ENCODE data around the gene ARHGEF2.
"Not testable (repeated sequence)": the region's sequence is repeated elsewhere in the genome, so short reads cannot be mapped to it uniquely, and the experiment has no call there.

ARHGEF2 gene

DNA sequence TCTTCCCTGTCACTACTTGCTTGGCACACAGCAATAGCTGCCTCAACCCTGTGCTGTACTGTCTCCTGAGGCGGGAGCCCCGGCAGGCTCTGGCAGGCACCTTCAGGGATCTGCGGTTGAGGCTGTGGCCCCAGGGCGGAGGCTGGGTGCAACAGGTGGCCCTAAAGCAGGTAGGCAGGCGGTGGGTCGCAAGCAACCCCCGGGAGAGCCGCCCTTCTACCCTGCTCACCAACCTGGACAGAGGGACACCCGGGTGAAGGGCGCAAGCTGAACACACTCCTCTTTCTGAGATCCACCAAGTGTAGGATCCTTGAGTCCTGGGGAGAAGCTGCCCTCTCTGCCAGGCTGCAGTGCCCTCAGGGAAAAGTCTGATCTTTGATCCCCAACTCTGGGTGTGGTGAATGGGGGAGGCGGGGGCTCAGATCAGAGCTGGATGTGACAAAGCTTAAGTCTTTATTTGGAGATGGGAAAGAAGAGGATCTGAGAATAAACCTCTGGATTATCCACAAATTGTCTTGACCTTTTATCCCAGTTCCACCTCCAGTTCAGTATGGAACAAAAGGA lies 35.7 kb downstream of the ARHGEF2 start:
- no peak for DNase-seq (ENCODE audit: low read depth)

- DNase-seq (ENCODE audit: low read depth) = no peak
Measured at GRCh38 chr1:155941845-155942531, 36.4 kb downstream of the ARHGEF2 start.

GRCh38 chr1:155940993-155941844 lies 37.1 kb downstream of the ARHGEF2 start, which contains the start of gene RXFP4:
TSS of gene RXFP4 (plus strand) at chr1:155941638. CDS start at chr1:155941710, 72 bp downstream.
- no peak for DNase-seq (ENCODE audit: low read depth)

GRCh38 chr1:155940482-155940992 lies 37.8 kb downstream of the ARHGEF2 start:
- DNase-seq (ENCODE audit: low read depth) = no peak

- no peak for DNase-seq (ENCODE audit: low read depth)
Measured at GRCh38 chr1:155938220-155938627, 40.1 kb downstream of the ARHGEF2 start.

- no peak for DNase-seq (ENCODE audit: low read depth)
Measured at GRCh38 chr1:155934936-155935590, 43.3 kb downstream of the ARHGEF2 start.

GRCh38 chr1:155934097-155934935 lies 44.0 kb downstream of the ARHGEF2 start, which contains the start of gene KHDC4:
TSS of gene KHDC4 (minus strand) at chr1:155934413. CDS start at chr1:155934373, 40 bp downstream.
- peak; percentile 91 for DNase-seq (ENCODE audit: low read depth)

DNA sequence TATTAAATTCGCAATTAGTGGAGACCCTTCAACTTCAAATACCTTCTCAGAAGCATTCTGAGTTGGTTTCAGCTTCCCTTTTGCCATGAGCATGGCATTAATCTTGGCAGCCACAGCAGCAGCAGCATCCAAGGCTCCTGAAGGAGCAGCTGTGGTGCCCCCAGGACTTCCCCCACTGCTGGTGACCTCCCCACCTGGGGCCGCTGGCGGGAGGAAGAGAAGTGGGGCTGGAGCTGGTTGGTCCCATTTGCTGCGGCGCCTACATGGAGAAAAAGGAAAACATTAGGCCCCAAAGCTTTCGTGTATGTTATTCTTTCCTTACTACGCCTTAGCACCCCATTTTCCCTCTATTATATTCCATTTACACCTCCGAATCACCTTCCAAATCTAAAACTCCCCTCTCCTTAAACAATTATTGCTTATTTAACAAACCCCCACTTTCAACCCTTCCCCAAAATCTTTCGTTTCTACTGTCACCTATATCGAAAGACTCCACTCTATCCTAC lies 44.7 kb downstream of the ARHGEF2 start:
- DNase-seq (ENCODE audit: low read depth) = no peak

- no peak for DNase-seq (ENCODE audit: low read depth)
Measured at GRCh38 chr1:155932487-155932886, 45.9 kb downstream of the ARHGEF2 start.

- DNase-seq (ENCODE audit: low read depth) = no peak
Measured at GRCh38 chr1:155932081-155932480, 46.3 kb downstream of the ARHGEF2 start.

- no peak for DNase-seq (ENCODE audit: low read depth)
Measured at GRCh38 chr1:155931332-155932038, 46.9 kb downstream of the ARHGEF2 start.

GRCh38 chr1:155930725-155931124 lies 47.6 kb downstream of the ARHGEF2 start:
- not testable (repeated sequence) for DNase-seq (ENCODE audit: low read depth)

GRCh38 chr1:155929057-155929456 lies 49.3 kb downstream of the ARHGEF2 start:
- DNase-seq (ENCODE audit: low read depth) = no peak

- DNase-seq (ENCODE audit: low read depth) = no peak
Measured at GRCh38 chr1:155925506-155925905, 52.8 kb downstream of the ARHGEF2 start.

DNA sequence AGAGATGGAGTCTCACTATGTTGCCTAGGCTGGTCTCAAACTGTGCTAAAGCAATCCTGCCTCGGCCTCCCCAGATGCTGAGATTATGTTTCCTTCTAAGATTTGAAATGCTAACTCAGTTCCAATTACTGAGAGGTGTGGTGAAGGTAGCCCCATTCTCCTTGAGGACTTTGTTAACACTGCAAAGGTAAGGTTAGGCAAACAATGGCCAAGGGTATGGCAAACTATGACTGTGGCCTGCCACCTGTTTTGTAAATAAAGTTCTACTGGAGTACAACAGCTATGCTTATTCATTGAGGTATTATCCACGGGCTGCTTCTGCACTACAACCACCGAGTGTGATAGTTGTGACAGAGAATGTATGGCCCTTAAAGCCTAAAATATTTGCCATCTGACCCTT lies 57.6 kb downstream of the ARHGEF2 start:
- DNase-seq (ENCODE audit: low read depth) = no peak

DNA sequence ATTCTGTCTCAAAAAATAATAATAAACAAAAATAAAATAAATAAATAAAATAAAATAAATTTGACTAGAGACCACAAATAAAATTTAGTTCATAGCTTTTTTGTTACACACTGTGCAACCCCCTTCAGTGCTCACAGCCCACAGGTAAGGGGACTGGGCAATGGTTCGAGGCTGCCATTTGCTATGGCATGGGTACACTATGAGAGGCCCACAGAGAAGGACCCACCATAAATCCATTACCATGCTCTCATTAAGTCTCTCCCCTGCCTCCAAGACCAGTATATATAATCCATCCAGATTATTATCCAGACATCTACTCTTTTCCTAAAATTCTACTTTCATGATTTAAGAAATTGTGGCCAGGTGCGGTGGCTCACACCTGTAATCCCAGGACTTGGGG lies 58.5 kb downstream of the ARHGEF2 start:
- DNase-seq (ENCODE audit: low read depth) = no peak

DNA sequence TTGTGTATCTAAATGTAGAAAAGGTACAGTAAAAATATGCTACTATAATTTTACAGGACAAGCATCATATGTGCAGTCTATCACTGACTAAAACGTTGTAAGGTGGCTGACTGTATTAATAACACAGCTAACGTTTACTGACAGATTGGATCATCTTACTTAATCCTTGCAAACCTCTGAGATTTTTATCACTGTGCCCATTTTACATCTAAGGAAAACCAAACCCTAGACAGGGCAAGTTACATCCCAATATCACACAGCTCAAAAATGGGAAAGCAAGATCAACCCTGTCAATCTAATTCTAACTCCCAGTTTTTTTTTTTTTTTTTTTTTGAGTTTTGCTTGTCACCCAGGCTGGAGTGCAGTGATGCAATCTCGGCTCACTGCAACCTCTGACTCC lies 59.7 kb downstream of the ARHGEF2 start:
- no peak for DNase-seq (ENCODE audit: low read depth)

DNA sequence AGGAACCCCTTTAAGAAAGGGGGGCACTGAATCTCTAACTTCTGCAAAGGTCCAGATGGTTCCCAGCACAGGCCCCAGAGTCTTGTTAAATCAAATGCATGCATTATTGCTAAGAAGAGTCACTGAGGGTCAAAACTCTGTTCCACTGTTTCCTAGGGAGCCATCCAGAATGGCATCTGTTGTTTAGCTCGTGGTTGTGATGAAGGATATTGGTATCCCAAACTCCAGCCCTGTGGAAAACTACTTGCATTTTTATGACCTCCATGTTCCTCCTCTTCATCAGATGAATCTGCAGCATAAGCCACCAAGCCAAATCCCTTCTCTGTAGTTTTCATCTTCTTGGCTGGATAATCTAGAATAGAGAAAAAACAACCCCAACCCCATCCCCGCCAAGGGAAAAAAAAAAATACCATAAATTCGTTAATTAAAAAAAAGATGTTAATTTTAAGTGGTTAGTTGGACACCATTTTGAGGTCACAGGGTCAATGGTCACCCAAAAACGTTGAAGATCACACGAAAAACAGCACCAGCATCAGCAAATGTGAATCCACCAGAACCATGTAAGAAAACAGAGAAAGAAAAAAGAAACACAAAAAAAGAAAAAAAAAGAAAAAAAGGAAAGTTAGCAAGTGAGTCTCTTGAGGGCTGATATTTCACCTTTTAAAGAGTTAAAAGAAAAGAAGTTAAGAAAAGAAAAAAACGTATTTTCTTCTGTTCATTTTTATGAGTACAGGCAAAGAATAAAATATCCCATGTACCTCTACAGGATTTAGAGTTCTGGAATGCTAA lies 64.2 kb downstream of the ARHGEF2 start:
- no peak for DNase-seq (ENCODE audit: low read depth)

DNA sequence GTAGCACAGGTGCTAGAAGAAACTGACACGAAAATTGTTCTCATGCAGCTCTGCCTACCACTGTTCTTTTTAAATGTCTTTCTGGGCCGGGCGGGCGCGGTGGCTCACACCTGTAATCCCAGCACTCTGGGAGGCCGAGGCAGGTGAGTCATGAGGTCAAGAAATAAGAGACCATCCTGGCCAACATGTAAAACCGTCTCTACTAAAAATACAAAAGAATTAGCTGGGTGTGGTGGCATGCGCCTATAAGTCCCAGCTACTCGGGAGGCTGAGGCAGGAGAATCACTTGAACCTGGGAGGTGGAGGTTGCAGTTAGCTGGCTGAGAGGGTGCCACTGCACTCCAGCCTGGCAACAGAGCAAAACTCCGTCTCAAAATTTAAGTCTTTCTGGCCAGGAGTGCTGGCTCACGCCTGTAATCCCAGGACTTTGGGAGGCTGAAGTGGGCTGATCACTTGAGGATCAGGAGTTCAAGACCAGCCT lies 66.3 kb downstream of the ARHGEF2 start:
- no peak for DNase-seq (ENCODE audit: low read depth)
